A549 (cell line): ENCODE measurements around the gene SET. TPM values are rescaled to one million over a fixed set of nuclear protein-coding genes. Genes with fewer than 3 reads are reported as not detected.

Experiments
- ATAC-seq, 2 experiments: fragments of 200-7000 bp in 1 of 2; fragments of >200 bp in 1 of 2; cut with Nextera tagmentation in 1 of 2; cut with Tn5 transposase in 1 of 2; 3 replicates each; pipeline versions ENCODE4 v1.8.0 to v1.9.1; 2018 to 2020; ENCODE audit warnings: mild to moderate bottlenecking in 1 of 2, moderate library complexity in 1 of 2
- CTCF ChIA-PET: fragments of 300-600 bp; sonication (Branson Sonifier 250); formaldehyde crosslinking; extraction: SDS; loops from one replicate; lab custom pipeline; 2021; ENCODE audit warnings: antibody characterized with exemption, inconsistent platforms; lab: Yijun Ruan, JAX
- POLR2A ChIA-PET: fragments of 350-600 bp; formaldehyde crosslinking; extraction: SDS; loops from one replicate; lab custom pipeline; 2021; ENCODE audit warnings: antibody characterized with exemption, inconsistent platforms; lab: Yijun Ruan, JAX
- DNase-seq, 2 experiments: peaks; one replicate each; pipeline versions ENCODE4 v3.0.0 to v3.0.0-alpha.2; 2011 to 2016; ENCODE audit warnings: low read depth in 1 of 2, low spot score in 1 of 2
- FAIRE-seq: peaks from 2 replicates; lab custom pipeline; 2011; peaks lifted over from hg19 to GRCh38; lab: Jason Lieb, UNC
- H3K27ac ChIP-seq, 2 experiments: fragments of >200 bp; sonication (Bioruptor Twin); formaldehyde crosslinking; 3 replicates each; pipeline ENCODE4 v1.5.1; 2016 to 2017
- H3K4me1 ChIP-seq: fragments of >200 bp; sonication (Bioruptor Twin); formaldehyde crosslinking; 3 replicates; pipeline ENCODE4 v1.6.1; 2016
- H3K4me2 ChIP-seq: fragments of >200 bp; sonication (Bioruptor Twin); formaldehyde crosslinking; 3 replicates; pipeline ENCODE4 v1.6.1; 2016
- H3K4me3 ChIP-seq: fragments of >200 bp; sonication (Bioruptor Twin); formaldehyde crosslinking; 3 replicates; pipeline ENCODE4 v1.5.1; 2016
- H3K9me3 ChIP-seq: fragments of >200 bp; sonication (Bioruptor Twin); formaldehyde crosslinking; 3 replicates; pipeline ENCODE4 v1.6.1; 2016
- CBX8 ChIP-seq: fragments of 200-600 bp; sonication (generic); IDR thresholded peaks from 2 replicates; pipeline ENCODE4 v1.6.1; 2016
- CHD4 ChIP-seq: fragments of 200-600 bp; sonication (generic); IDR thresholded peaks from 2 replicates; pipeline ENCODE4 v1.6.1; 2016; ENCODE audit warnings: antibody characterized with exemption, mild to moderate bottlenecking, borderline replicate concordance
- E2F6 ChIP-seq: IDR thresholded peaks from 2 replicates; pipeline ENCODE4 v1.6.1; 2012; ENCODE audit warnings: low read depth, borderline replicate concordance
- EHMT2 ChIP-seq: fragments of 200-600 bp; sonication (generic); IDR thresholded peaks from 2 replicates; pipeline ENCODE4 v1.6.1; 2016; ENCODE audit warnings: antibody characterized with exemption, low read depth, mild to moderate bottlenecking, moderate library complexity
- ELK1 ChIP-seq: fragments of 150-350 bp; IDR thresholded peaks from 2 replicates; pipeline ENCODE4 v1.6.1; 2014; ENCODE audit warnings: low read depth, mild to moderate bottlenecking, low read length
- FOSL2 ChIP-seq, 2 experiments: fragments of 450-650 bp in 1 of 2; fragments of >200 bp in 1 of 2; sonication (Bioruptor Twin) in 1 of 2; formaldehyde crosslinking; IDR thresholded peaks; 2 replicates each; pipeline versions ENCODE4 v1.5.0 to v1.6.1; 2016 to 2020; ENCODE audit warnings: mild to moderate bottlenecking in 1 of 2, moderate library complexity in 1 of 2
- HDAC2 ChIP-seq: fragments of 200-600 bp; sonication (generic); IDR thresholded peaks from 2 replicates; pipeline ENCODE4 v1.6.1; 2016
- HMGXB4 ChIP-seq: fragments of 250-450 bp; sonication (Bioruptor Pico); IDR thresholded peaks from 2 replicates; pipeline ENCODE4 v1.5.0; 2021; ENCODE audit warnings: mild to moderate bottlenecking, moderate library complexity, borderline replicate concordance
- HOXA7 ChIP-seq: fragments of 250-450 bp; sonication (Bioruptor Pico); IDR thresholded peaks from 2 replicates; pipeline ENCODE4 v1.5.0; 2020; ENCODE audit warnings: mild to moderate bottlenecking, moderate library complexity
- HOXB13 ChIP-seq: fragments of 250-450 bp; sonication (Bioruptor Pico); IDR thresholded peaks from 2 replicates; pipeline ENCODE4 v1.5.0; 2020; ENCODE audit warnings: low read depth, mild to moderate bottlenecking, moderate library complexity
- HOXB5 ChIP-seq: fragments of 250-450 bp; sonication (Bioruptor Pico); IDR thresholded peaks from 2 replicates; pipeline ENCODE4 v1.5.0; 2020; ENCODE audit warnings: mild to moderate bottlenecking, moderate library complexity
- KDM5A ChIP-seq: fragments of 200-600 bp; sonication (generic); IDR thresholded peaks from 2 replicates; pipeline ENCODE4 v1.6.1; 2016; ENCODE audit warnings: antibody characterized with exemption, mild to moderate bottlenecking
- MAFK ChIP-seq: fragments of 450-650 bp; IDR thresholded peaks from 2 replicates; pipeline ENCODE4 v1.6.1; 2014; ENCODE audit not compliant: partially characterized antibody
- NFE2L2 ChIP-seq: fragments of 150-350 bp; conservative IDR thresholded peaks from 2 replicates; pipeline ENCODE4 v1.6.1; 2014; ENCODE audit warnings: low read length
- NR3C1 ChIP-seq: fragments of >200 bp; sonication (Bioruptor Twin); formaldehyde crosslinking; IDR thresholded peaks from 3 replicates; pipeline ENCODE4 v1.6.1; 2017
- POLR2A ChIP-seq: IDR thresholded peaks from 2 replicates; pipeline ENCODE4 v1.6.1; 2012; ENCODE audit warnings: mild to moderate bottlenecking, low read length
- POLR2AphosphoS2 ChIP-seq: conservative IDR thresholded peaks from 2 replicates; pipeline ENCODE4 v1.6.1; 2012; ENCODE audit warnings: low read length, improper control_type of control experiment, inconsistent platforms
- RAD21 ChIP-seq, 2 experiments: fragments of >200 bp in 1 of 2; sonication (Bioruptor Twin) in 1 of 2; formaldehyde crosslinking in 1 of 2; IDR thresholded peaks in 1 of 2; conservative IDR thresholded peaks in 1 of 2; 2 replicates in 1 of 2; 3 replicates in 1 of 2; pipeline ENCODE4 v1.6.1; 2012 to 2018; ENCODE audit warnings: inconsistent platforms in 1 of 2
- RARB ChIP-seq: fragments of 250-450 bp; sonication (Bioruptor Pico); IDR thresholded peaks from 2 replicates; pipeline ENCODE4 v1.8.0; 2021; ENCODE audit warnings: mild to moderate bottlenecking, moderate library complexity
- TP53 ChIP-seq: fragments of 250-450 bp; sonication (Bioruptor Pico); IDR thresholded peaks from 2 replicates; pipeline ENCODE4 v1.5.0; 2021; ENCODE audit warnings: mild to moderate bottlenecking, moderate library complexity
- ZFP36 ChIP-seq: fragments of 450-650 bp; IDR thresholded peaks from 2 replicates; pipeline ENCODE4 v1.6.1; 2014; ENCODE audit warnings: borderline replicate concordance; ENCODE audit not compliant: partially characterized antibody
- WGBS: methylation state at CpG from one replicate; pipeline ENCODE4 v1.1.6; 2017; ENCODE audit errors: missing lambda C conversion rate; 5-methylcytosine and 5-hydroxymethylcytosine counted together
- polyA plus RNA-seq, 4 experiments: library from polyadenylated mRNA; depleted of rRNA in 3 of 4; stranded (reverse); fragments of >200 nt; fragmentation: RNase III in 1 of 4; extraction: RNeasy Plus Mini Kit Qiagen cat#74134 plus additional on column Dnase treatment in 1 of 4; gene quantifications; 2 replicates in 3 of 4; 3 replicates in 1 of 4; pipeline ENCODE4 v1.2.3, GENCODE V29; 2011 to 2017

SET gene
- polyA plus RNA-seq, 2 of the 4 experiments (the other 2 are of a cell fraction) = 518 to 538 TPM

GRCh38 chr9:128728298-128728697, 39.3 kb downstream of the SET start (continued):
- TF ChIP-seq HMGXB4 (CRISPR knock-in tag) (no peak), NR3C1 (no peak)

- Histone ChIP-seq H3K4me2 (no peak overlapping the region), H3K4me1 (0 out of 3 replicates have a peak, but pooled peaks cover 3% of the 10 kb centered on the region), H3K27ac (no peak overlapping the region), H3K9me3 (no peaks in the 10 kb centered on the region), H3K4me3 (no peak overlapping the region)
- ChIA-PET POLR2A (no interaction called here), CTCF (interaction anchor here (0.6 to 1.6 kb wide), 3 partner anchors 27 to 261 kb away, joined by 4 to 6 read pairs (median 5); partner anchors contain the start of gene PKN3)
- no peak for DNase-seq
- no peak for TF ChIP-seq NFE2L2
- TF ChIP-seq RAD21 (conservative IDR thresholded peaks at IDR 0.05 in 1 of 2, IDR thresholded peaks at IDR 0.05 in 1 of 2) = no peak
- TF ChIP-seq TP53 (CRISPR knock-in tag) = no peak
- no peak for TF ChIP-seq HOXA7 (CRISPR knock-in tag)
- no peak for TF ChIP-seq KDM5A
- TF ChIP-seq POLR2AphosphoS2 = no peak
- TF ChIP-seq HDAC2 = no peak
- no peak for FAIRE-seq
- no peak for ATAC-seq
- 77% methylated on average over 5 of the region's 5 CpGs for WGBS
These were observed 40.3 kb downstream of the SET start for GRCh38 chr9:128729302-128729701.

GRCh38 chr9:128729766-128730517, 40.9 kb downstream of the SET start:
- 90% methylated on average over 25 of the region's 27 CpGs for WGBS
- H3K9me3 ChIP-seq = no peaks in the 10 kb centered on the region
- ATAC-seq = no peak
- DNase-seq = no peak
- 0 out of 3 replicates have a peak, but pooled peaks cover 3% of the 10 kb centered on the region for H3K4me1 ChIP-seq
- POLR2A ChIA-PET = no interaction called here
- no peak overlapping the region for H3K4me2 ChIP-seq
- no peak overlapping the region for H3K27ac ChIP-seq
- no peak overlapping the region for H3K4me3 ChIP-seq
- TF ChIP-seq EHMT2 = no peak
- TF ChIP-seq HOXB5 = no peak
- no peak for TF ChIP-seq ELK1
- TF ChIP-seq POLR2A = no peak
- no peak for TF ChIP-seq FOSL2 (IDR thresholded peaks at IDR 0.05)
- no peak for TF ChIP-seq FOSL2 (CRISPR knock-in tag; IDR thresholded peaks at IDR 0.05)
- no peak for TF ChIP-seq ZFP36
- TF ChIP-seq CBX8 = no peak
- no peak for TF ChIP-seq E2F6
- TF ChIP-seq HOXB13 (CRISPR knock-in tag) = no peak
- no peak for TF ChIP-seq RARB (CRISPR knock-in tag)
- no peak for TF ChIP-seq CHD4
- TF ChIP-seq MAFK = no peak
- TF ChIP-seq, all 56 proteins: peak for 0
- CTCF ChIA-PET = interaction anchor here (1.3 kb wide), 1 partner anchor 198 kb away, joined by 5 read pairs; no protein-coding TSS in a partner anchor
- FAIRE-seq = no peak
